ENCODE data around the gene ARHGEF1. TPM values are rescaled to one million over a fixed set of nuclear protein-coding genes. Genes with fewer than 3 reads are reported as not detected.

Gene ARHGEF1
- polyA plus RNA-seq, 3 donors = 39.4 to 131 (median 89.0) TPM

DNA sequence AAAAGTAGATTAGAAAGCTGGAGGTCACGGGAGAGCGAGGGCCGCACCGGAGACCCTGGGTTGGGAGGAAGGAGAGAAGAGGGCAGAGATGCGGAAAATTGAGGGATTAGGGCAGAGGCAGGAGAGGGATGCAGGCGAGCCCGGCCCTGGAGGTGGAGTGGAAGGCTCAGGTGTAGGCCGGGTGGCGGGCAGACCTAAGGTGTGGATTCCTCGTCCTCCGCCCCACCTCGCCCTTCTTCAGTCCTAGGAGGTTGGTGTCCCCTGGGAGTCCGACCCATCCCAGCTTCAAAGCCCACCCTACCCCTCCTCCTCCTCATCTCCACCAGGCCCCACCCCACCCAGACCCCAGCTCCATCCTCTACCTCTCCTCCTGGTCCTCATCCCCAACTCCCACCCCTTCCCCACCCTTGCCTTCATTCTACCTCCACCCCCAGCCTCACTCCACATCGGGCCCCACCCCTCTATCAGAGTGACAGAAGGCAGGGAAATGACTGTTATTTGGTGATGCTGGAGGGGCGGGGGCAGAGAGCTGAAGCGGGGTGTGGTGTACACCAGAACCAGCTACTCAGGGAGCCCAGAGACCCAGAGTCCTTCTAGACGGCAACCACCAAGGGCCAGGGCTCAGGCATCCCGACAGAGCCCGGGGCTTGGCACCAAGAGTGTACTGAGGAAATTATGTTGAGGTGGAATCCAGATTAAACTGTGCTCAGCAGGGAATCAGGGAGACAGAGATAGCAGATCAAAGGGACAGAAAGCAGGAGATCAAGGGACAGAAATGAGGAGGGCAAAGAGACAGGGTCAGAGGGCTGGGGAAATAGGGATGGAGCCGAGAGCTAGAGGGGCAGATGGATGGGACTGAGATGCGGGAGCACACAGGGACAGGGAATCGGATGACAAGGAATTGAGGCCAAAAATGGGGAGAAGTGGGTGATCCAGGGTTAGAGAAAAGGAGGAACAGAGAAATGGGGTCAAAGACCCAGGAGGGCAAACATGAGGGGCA lies 38.9 kb downstream of the ARHGEF1 start:
- 15 to 32% (median 16%) methylated on average over 21 to 22 of the region's 22 CpGs for WGBS, 3 donors
- no peak overlapping the region for H3K27ac ChIP-seq (ENCODE audit: low read depth, low read length)

DNA sequence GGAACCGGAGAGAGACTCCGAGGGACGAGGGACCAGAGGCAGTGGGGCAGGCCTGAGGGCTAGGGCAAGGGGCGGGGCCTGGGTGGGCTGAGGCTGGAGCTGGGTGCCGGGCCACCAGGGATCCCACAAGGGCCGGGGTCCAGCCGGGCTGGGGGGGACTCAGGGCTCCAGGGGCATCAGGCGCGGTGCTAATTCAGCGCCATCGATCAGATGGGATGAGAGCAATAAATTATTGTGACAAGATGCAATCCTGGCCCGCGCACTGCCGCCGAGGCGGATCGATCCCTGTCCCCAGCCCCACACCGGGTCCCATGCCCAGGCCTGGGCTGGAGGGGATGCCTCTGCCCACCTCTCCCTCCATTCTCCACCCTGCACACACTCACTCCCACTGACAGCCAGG lies 39.6 kb downstream of the ARHGEF1 start:
- WGBS, 3 donors = 12 to 28% (median 24%) methylated on average over 12 to 18 of the region's 18 CpGs

DNA sequence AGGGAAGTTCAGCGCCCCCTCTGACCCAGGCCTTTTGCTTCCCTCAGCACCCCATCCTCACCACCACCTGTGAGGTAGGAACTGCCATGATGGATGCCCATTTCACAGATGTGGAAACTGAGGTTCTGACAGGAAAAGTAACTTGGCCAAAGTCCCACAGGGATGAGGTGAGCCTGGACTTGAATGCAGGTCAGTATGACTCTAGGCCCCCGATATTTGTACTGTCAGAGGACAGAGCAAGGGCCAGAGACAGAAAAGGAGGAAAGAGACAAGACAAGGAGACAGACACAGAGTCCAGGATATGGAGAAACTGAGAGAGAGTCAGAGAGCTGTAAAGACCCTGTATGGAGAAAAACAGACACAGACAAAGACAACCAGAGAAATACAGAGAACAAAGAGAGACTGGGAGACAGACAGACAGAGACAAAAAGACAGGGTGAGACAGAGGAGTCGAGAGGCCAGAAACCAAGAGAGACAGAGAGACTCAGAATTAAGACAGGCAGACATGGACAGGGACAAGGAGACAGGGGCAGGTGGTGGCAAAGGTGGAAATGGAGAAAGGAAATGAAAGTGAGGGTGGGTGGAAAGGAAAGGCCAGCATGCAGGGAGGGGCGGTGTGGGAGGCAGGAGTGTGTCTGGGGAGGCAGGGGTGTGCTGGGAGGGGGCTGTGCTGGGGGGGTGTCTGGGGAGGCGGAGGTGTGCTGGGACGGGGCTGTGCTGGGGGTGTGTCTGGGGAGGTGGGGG lies 40.2 kb downstream of the ARHGEF1 start:
- no peak overlapping the region for H3K27ac ChIP-seq (ENCODE audit: low read depth, low read length)
- WGBS, 3 donors = 34 to 49% (median 35%) methylated on average over 4 to 6 of the region's 6 CpGs

More for the DNA sequence above, 39.6 kb downstream of the ARHGEF1 start:
- no peak overlapping the region for H3K27ac ChIP-seq (ENCODE audit: low read depth, low read length)

DNA sequence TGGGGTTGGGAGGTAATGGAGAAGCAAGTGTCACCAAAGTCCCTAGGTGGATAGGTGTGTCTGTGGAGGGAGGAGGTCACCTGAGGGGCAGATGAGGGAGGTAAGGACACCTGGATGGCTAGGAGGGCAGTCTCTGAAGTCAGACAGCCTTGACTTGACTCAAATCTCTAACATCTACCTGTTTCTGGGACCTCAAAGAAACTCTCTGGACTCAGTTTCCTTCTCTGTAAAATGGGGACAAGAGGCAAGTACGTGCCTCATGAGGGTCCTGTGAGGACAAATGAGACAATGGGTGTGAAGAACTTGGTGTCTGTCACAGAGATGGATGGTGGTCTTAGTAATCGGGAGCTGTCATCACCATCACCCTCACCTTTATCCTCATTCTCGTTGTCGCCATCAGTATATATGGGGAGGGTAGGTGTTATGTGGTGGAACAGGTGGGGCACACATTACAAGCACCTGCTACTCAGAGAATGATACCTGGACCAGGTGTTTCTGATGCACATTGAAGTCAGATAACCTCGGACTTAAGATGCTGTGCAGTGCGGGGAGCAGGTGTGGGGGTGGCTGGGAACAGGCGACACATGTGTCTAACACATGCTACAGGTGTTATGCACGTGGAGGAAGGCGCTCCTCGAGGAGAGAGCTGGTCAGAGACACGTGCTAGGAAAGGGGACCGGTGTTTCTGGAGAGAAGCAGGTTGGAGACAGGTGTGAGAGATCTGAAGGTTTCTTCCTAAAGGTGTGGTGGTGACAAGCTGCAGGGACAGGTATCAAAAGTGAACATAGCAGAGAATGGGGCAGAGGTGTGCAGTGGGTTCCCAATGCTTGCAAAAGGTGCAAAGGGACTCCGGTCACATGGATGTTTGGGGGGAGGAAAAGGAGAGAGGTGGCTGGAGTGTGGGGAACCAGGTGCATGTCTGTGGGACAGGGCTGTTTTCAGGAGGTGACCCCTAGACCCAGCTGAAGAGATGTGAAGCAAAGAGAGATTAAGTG lies 41.5 kb downstream of the ARHGEF1 start:
- WGBS, 3 donors = 42 to 55% (median 49%) methylated on average over 13 of the region's 13 CpGs
- H3K27ac ChIP-seq (ENCODE audit: low read depth, low read length) = no peak overlapping the region

DNA sequence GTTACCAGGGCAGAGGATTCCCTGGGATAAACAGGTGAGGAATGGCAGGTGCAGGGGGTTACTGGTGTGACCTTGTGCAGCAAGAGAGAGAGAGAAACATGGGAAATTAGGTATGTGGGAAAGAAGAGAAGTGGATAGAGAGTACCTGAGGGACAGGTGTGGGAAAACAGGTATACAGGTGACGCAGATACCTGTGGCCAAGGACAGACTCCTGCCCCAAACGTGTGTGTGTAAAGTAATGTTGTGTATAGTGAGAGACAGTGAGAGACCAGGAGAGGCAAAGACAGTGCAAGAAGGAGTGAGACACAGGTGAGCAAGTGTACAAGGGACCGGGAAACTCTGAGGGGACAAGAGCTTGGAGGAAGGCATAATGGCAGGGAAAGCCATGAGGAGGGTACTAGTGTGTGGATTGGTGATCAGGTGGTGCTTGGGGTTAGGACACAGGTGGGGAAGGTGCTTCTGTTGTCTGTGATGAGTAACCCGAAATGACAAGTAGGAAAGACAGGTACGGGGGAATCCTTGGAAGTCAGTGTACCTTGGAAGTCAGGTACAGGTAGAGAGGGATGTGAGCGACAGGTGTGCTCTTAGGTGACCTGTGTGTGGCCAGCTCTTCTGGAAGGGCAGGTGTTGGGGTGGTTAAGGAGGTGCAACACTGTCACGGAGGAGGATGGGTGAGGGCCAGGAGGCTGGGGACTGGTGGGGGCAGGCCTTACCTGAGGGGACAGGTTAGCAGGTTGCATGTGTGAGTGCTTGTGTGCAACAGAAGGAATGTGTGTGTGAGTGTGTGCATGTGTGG lies 42.4 kb downstream of the ARHGEF1 start:
- WGBS, 3 donors = 51 to 64% (median 53%) methylated on average over 7 of the region's 7 CpGs
- H3K27ac ChIP-seq (ENCODE audit: low read depth, low read length) = no peak overlapping the region

DNA sequence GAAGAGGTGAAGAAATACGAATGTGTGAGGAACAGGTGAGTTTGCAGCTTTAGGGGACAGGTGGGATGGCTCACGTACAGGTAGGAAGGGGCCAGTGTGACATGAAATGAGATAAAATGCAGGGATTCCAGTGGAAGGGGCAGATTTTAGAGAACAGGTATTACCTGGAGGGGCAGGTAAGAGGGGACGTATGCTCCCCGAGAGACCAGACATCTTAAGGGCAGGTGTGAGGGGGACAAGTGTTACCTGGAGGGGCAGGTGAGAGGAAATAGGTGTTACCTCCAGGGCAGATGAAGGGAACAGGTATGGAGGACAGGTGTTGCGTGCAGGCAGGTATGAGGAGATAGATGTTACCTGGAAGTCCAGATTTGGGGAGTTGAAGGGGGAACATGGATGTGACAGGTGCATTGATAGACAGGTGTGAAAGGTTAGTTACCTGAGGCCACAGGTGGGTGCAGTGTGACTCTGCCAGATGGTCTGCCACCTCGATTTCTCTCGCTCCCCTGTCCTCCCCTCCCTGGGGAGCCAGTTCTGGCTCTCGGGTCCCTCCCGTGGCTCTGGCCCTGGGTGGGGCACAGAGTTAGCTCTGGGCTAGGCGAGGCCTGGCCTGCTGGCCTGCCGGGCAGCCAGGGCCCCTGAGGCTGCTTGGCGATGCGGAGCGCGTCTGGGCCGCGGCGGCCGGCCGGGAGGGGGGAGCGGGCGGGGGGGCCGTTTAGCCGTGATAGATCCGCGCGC lies 43.2 kb downstream of the ARHGEF1 start:
- WGBS, 3 donors = 32 to 52% (median 38%) methylated on average over 26 to 27 of the region's 27 CpGs
- H3K27ac ChIP-seq (ENCODE audit: low read depth, low read length) = no peak overlapping the region

DNA sequence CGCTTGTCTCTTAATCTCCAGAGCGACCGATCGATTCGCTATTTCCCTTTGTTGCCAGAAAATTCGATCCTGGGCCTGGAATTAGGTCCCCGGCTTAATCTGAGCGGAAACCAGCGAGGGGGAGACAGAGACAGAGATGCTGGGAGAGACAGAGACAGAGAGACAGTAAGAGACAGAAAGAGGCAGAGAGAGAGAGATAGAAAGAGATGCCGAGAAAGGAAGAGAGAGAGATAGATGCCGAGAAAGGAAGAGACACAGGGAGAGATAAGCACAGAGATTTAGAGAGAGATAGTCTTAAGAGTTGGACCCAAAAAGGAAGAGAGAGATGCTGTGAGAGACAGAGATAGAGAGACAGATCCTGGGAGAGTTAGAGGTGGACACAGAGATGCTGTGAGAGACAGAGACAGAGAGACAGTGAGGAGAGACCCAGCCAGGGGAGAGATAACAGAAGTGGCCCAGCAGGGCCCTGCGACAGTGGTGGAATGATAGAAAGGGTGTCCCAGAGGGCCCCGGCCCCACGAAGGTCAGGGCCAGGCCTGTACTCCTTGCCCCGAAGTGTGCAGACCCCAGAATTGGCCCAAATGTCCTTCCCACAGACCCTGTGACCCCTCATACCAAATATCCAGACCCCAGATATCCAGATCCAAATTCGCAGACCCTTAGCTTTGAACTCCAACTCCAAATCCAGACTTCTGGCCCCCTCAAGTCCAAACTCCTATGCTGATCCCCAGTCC lies 43.9 kb downstream of the ARHGEF1 start:
- 44 to 63% (median 57%) methylated on average over 16 of the region's 16 CpGs for WGBS, 3 donors

DNA sequence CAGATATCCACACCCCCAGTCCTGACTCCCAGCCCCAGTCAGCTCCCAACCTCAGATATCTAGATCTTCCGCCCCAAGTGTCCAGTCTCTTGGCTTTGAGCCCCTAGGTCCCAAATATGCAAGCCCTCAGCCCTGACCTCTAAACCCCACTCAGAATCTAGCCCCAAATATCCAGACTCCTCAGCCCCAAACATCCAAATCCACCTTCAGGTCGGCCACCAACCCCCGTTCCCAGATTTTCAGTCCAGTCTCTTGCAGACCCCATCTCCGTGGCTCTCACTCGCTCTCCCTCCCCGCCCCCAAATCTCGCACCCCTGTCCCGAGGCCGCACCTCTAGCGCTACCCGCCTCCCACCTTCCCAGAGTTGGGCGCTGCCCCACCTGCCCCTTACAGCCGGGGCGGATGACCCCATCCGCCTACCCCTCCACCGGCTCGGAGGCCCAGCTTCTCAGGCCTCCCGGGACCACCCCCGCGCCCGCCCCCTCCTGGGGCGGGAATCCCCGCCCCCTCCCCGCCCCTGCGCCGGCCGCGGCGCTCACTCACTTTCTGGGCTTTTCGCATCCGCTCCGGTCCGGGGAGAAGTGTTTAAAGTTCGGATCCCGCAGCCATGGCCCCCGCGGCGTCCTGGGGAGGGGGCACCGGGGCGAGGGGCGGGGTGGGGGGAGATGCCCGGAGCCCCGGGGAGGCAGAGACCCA lies 44.7 kb downstream of the ARHGEF1 start:
- WGBS, 3 donors = 5 to 28% (median 6%) methylated on average over 35 to 43 of the region's 43 CpGs

More for the DNA sequence above, 43.9 kb downstream of the ARHGEF1 start:
- no peak overlapping the region for H3K27ac ChIP-seq (ENCODE audit: low read depth, low read length)

DNA sequence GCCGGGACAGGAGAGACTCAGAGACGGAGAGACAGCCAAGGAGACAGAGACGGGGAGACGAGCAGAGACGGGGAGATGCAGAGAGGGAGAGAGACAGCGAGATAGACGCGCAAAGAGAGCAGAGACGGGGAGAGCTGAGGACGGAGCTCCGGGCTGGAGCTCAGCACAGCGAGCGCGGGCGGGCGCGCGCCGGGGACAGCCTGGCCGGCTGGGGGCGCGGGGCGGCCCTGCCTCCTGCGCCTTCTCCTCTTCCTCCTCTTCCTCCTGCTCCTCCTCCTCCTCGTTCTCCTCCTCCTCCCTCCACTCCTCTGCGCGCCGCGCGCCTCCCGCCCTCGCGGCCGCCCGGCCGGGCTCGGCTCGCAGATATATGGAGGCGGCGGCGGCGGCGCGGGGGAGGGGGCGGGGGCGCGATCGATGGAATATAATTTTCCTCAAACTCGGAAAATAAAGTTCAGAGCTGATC lies 45.3 kb downstream of the ARHGEF1 start, which contains the start of gene ERFL:
Gene ERFL, minus strand, starts transcription at position 229 of the 463 bp plus-strand sequence. CDS start 15,530 bp downstream, outside the sequence.
- 0 to 2% (median 1%) methylated on average over 31 to 49 of the region's 49 CpGs for WGBS, 3 donors
- H3K27ac ChIP-seq (ENCODE audit: low read depth, low read length) = no peak within 1 kb of the TSS

More for the DNA sequence above, 44.7 kb downstream of the ARHGEF1 start:
- no peak overlapping the region for H3K27ac ChIP-seq (ENCODE audit: low read depth, low read length)

DNA sequence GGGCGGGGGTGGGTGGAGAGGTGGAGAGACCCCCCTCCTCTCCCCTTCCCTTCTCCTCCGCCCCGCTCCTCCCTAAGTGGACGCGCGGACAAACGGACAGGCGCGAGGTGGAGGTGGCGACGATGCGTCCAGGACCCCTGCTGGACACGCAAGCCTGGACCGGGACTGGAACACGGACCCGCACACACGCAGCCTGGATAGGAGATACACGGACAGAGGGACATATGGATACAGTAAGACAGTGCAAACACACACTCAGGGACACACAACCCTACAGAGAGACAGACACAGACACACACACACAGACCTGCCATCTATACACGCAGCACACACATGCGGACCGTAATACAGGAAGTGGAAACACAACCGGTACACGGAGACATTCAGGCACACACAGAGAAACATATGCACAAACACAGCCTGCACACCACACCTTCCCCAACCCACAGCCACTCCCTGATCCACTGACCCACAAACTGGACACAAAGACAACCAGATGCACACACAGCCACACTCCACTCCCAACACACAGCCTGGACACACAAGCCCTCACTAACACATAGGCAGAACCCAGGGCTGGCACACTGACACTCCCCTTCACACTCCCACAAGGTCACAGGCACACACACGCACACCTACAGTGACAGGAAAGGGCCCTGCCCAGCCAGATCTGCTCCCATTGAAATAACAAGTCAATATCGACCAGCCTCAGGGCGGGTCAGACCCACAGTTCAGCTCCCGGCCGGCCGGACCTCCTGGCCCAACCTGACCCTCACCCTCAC lies 46.0 kb downstream of the ARHGEF1 start:
- H3K27ac ChIP-seq (ENCODE audit: low read depth, low read length) = no peak overlapping the region
- WGBS, 3 donors = 1 to 5% (median 5%) methylated on average over 28 to 29 of the region's 29 CpGs

DNA sequence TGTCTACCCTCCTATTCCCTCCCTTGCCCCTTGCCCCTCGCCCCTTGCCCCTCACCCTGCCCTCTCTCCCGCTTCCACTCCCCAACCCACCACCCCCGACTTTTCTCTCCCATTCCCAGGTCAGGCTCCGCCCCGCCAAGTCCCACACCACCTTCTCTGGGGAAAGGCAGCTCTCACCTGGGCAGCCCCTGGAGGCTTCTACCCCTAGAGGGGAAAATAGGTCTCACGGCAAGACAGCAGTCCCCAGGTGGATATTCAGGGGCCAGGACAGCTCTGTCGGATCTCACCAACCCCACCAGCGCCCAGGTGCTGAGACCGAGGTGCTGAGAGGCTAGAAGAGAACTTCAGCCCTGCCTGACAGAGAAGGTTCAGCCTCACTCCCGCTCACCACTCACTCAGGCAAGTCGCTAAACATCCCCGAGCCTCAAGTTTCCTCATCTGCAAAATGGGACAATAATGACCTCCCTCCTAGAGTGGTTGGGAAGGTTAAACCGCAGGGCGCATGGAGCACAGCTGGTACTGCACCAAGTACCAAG lies 46.6 kb downstream of the ARHGEF1 start:
- H3K27ac ChIP-seq (ENCODE audit: low read depth, low read length) = no peak overlapping the region
- WGBS, 3 donors = 25 to 41% (median 33%) methylated on average over 14 of the region's 14 CpGs

DNA sequence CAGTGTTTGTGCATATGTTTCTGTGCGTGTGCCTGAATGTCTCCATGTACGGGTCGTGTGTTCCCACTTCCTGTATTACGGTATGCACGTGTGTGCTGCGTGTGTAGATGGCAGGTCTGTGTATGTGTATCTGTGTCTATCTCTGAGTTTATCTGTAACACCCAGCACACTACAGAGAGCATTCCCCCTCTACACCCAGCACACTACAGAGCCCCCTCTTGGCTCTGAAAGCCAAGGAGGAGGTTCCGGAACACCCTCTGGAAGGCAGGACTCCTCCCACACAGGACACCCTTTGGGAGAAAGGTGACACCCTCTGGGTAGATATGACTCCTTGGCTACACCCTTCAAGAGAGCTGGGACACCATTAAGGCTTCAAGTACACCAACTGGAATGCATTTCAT lies 47.3 kb downstream of the ARHGEF1 start:
- 12 to 51% (median 24%) methylated on average over 7 of the region's 7 CpGs for WGBS, 3 donors
- no peak overlapping the region for H3K27ac ChIP-seq (ENCODE audit: low read depth, low read length)

DNA sequence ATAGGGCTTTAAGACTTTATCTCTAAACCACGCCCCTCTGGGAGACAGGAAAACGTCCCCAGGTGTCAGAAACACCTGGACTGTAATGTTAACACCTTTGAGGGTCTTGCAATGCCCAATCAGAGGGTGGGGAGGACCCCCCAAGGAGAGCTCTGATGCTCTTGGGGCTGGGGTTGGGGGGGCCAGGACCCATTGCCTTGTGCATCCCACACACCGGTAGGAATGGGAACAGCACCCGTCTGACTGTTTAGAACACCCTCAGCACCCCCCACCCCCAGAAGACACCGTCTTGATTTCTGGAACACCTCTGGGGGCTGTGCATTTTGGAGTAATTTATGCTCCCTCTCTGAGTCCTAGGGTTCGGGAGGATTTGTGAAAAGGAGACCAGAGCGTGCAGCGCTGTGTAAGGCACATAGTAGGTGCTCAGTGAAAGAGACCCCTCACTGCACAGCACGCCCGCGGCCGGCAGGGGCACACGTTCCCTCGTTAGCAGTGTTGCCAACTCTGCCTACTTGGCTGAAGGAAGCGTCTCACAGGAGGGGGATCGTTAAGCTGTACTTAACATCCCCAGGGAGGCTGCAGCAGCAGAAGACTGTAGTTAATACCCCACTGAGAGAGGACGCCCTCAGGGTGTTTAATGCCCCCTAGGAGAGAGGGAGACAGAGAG lies 48.1 kb downstream of the ARHGEF1 start:
- 11 to 24% (median 12%) methylated on average over 17 of the region's 17 CpGs for WGBS, 3 donors
- no peak overlapping the region for H3K27ac ChIP-seq (ENCODE audit: low read depth, low read length)

DNA sequence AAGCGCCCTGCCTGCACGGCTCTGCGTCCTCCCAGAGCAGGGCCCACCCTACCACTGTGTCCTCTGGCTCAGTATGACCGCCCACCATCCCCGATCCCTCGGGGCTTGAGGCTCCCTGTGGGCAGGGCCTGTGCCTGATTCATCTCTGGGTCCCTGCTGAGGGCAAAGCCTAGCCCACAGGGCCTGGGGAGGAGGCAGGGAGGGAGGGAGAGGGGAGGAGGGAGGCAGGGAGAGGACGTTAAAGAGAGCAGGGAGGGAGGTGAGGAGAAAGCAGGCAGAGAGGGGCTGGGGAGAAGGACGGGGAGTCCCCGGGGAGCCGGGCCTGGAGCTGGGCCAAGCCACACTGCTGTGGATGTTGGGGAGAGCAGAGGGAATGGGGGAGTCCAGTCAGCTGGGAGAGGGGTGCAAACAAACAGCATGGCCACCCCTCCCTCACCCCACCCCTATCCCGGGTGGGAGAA lies 49.3 kb downstream of the ARHGEF1 start:
- 24 to 44% (median 31%) methylated on average over 11 of the region's 11 CpGs for WGBS, 3 donors
- H3K27ac ChIP-seq (ENCODE audit: low read depth, low read length) = no peak overlapping the region

Data from adipose tissue (tissue), 3 donors.